K562 (cell line): ENCODE results near the gene ANKRD13A. TPM values are rescaled to one million over a fixed set of nuclear protein-coding genes. Genes with fewer than 3 reads are reported as not detected.

Experiments
- ATAC-seq: fragments of 200-7000 bp; cut with Tn5 transposase; 3 replicates; pipeline ENCODE4 v1.9.1; 2020; ENCODE audit warnings: moderate library complexity
- BruUV-seq: library from RNA; stranded (reverse); fragments of 400-500 nt; replicated peaks from 2 replicates; lab custom pipeline; 2021; lab: Mats Ljungman, UMichigan
- CTCF ChIA-PET: fragments of 300-600 bp; formaldehyde crosslinking; extraction: SDS; loops from one replicate; lab custom pipeline; 2021; ENCODE audit warnings: low intra/inter-chr PET ratio; lab: Yijun Ruan, JAX
- POLR2A ChIA-PET: fragments of 300-600, 350-650 bp; sonication (Branson Sonifier 250); formaldehyde crosslinking; extraction: SDS; loops from one replicate; lab custom pipeline; 2021; ENCODE audit warnings: antibody characterized with exemption, inconsistent platforms; lab: Yijun Ruan, JAX
- DNase-seq, 4 experiments: peaks; one replicate each; pipeline versions ENCODE4 v3.0.0 to v3.0.0-alpha.2; 2011 to 2018; ENCODE audit warnings: low spot score in 3 of 4, mixed read lengths in 3 of 4; ENCODE audit errors: extremely low read depth in 1 of 4
- FAIRE-seq: peaks from 2 replicates; lab custom pipeline; 2011; peaks lifted over from hg19 to GRCh38; lab: Jason Lieb, UNC
- H2AFZ ChIP-seq: 2 replicates; pipeline ENCODE4 v1.6.0; 2011; ENCODE audit warnings: low read depth, low read length, control low read depth, inconsistent platforms
- H3K27ac ChIP-seq: fragments of 200-600 bp; 3 replicates; pipeline ENCODE4 v1.8.0; 2011; ENCODE audit warnings: low read depth, mild to moderate bottlenecking, control low read depth, inconsistent platforms, low read length, moderate library complexity, mixed read lengths; ENCODE audit errors: extremely low read depth
- H3K27me3 ChIP-seq, 2 experiments: fragments of 300-600 bp in 1 of 2; 2 replicates in 1 of 2; 3 replicates in 1 of 2; pipeline versions ENCODE4 v1.6.0 to v1.8.0; 2011; ENCODE audit warnings: inconsistent platforms in 2 of 2, low read length in 2 of 2, mild to moderate bottlenecking in 1 of 2, mixed read lengths in 1 of 2, moderate library complexity in 1 of 2; ENCODE audit not compliant: control insufficient read depth in 2 of 2, insufficient read depth in 2 of 2
- H3K36me3 ChIP-seq: fragments of 300-600 bp; 3 replicates; pipeline ENCODE4 v1.8.0; 2011; ENCODE audit warnings: mild to moderate bottlenecking, low read length, inconsistent platforms; ENCODE audit not compliant: control insufficient read depth, insufficient read depth
- H3K4me1 ChIP-seq, 2 experiments: fragments of 200-600 bp in 1 of 2; replicated peaks in 1 of 2; 2 replicates in 1 of 2; 3 replicates in 1 of 2; pipeline versions ENCODE4 v1.5.1 to v1.8.0; 2011; ENCODE audit warnings: inconsistent platforms in 2 of 2, low read length in 2 of 2, mild to moderate bottlenecking in 1 of 2, mixed read lengths in 1 of 2, moderate library complexity in 1 of 2; ENCODE audit not compliant: control insufficient read depth in 2 of 2, insufficient read depth in 2 of 2
- H3K4me2 ChIP-seq: 2 replicates; pipeline ENCODE4 v1.6.1; 2011; ENCODE audit warnings: low read length, control low read depth, inconsistent platforms, mixed read lengths; ENCODE audit not compliant: insufficient read depth
- H3K4me3 ChIP-seq: fragments of 200-600 bp; sonication (generic), shearing (Covaris generic); 2 replicates; pipeline ENCODE4 v1.5.1; 2016; ENCODE audit warnings: control low read depth, inconsistent platforms
- H3K79me2 ChIP-seq: fragments of 200-600 bp; 3 replicates; pipeline ENCODE4 v1.8.0; 2011; ENCODE audit warnings: low read length, inconsistent platforms; ENCODE audit not compliant: control insufficient read depth, insufficient read depth
- H3K9ac ChIP-seq, 2 experiments: 2 replicates each; pipeline versions ENCODE4 v1.6.0 to v1.6.1; 2011; ENCODE audit warnings: low read depth in 2 of 2, low read length in 2 of 2, control low read depth in 1 of 2, inconsistent platforms in 1 of 2, mild to moderate bottlenecking in 1 of 2, mixed read lengths in 1 of 2; ENCODE audit not compliant: insufficient read depth in 1 of 2
- H3K9me1 ChIP-seq: one replicate; pipeline ENCODE4 v1.6.0; 2011; ENCODE audit warnings: inconsistent platforms, mild to moderate bottlenecking, low read length, moderate library complexity; ENCODE audit not compliant: control insufficient read depth, insufficient read depth
- H3K9me3 ChIP-seq: replicated peaks from 2 replicates; pipeline ENCODE4 v1.5.1; 2011; ENCODE audit warnings: low read depth, low read length, inconsistent platforms; ENCODE audit not compliant: control insufficient read depth, insufficient read depth
- H4K20me1 ChIP-seq: replicated peaks from 2 replicates; pipeline ENCODE4 v1.6.1; 2011; ENCODE audit warnings: low read length, inconsistent platforms, mixed read lengths; ENCODE audit not compliant: control insufficient read depth, insufficient read depth
- BACH1 ChIP-seq: fragments of 200-800 bp; sonication (Bioruptor generic); IDR thresholded peaks from 2 replicates; pipeline ENCODE4 v1.6.1; 2016; ENCODE audit warnings: missing genetic modification characterization, missing compliant biosample characterization
- FOS ChIP-seq: IDR thresholded peaks from 3 replicates; pipeline ENCODE4 v1.6.1; 2011; ENCODE audit not compliant: insufficient read length; ENCODE audit errors: extremely low read depth
- GTF2E2 ChIP-seq: fragments of 200-800 bp; sonication (Bioruptor generic); IDR thresholded peaks from 2 replicates; pipeline ENCODE4 v1.6.1; 2016; ENCODE audit warnings: missing genetic modification characterization, missing compliant biosample characterization
- HCFC1 ChIP-seq: IDR thresholded peaks from 2 replicates; pipeline ENCODE4 v1.6.1; 2012; ENCODE audit warnings: low read depth, low read length, improper control_type of control experiment
- IFI16 ChIP-seq: fragments of 250-450 bp; sonication (Bioruptor Pico); IDR thresholded peaks from 2 replicates; pipeline ENCODE4 v2.1.2; 2022; ENCODE audit warnings: mild to moderate bottlenecking, inconsistent platforms
- MTA2 ChIP-seq: fragments of 450-650 bp; IDR thresholded peaks from 2 replicates; pipeline ENCODE4 v1.6.1; 2016; ENCODE audit warnings: low read depth
- PURB ChIP-seq: sonication (generic); formaldehyde crosslinking; IDR thresholded peaks from 2 replicates; pipeline ENCODE4 v1.9.0; 2021; ENCODE audit warnings: low read depth, mild to moderate bottlenecking, missing genetic modification reagents
- RBM39 ChIP-seq: fragments of 200-400 bp; formaldehyde crosslinking; optimal IDR thresholded peaks from 2 replicates; pipeline ENCODE3; 2018; ENCODE audit warnings: low read depth, low read length
- SPI1 ChIP-seq: IDR thresholded peaks from 2 replicates; pipeline ENCODE4 v1.6.1; 2011; ENCODE audit warnings: low read depth, low read length, control low read depth, borderline replicate concordance
- SRF ChIP-seq, 2 experiments: fragments of 250-450, 450-650 bp in 1 of 2; sonication (Bioruptor Pico) in 1 of 2; sonication (generic) in 1 of 2; formaldehyde crosslinking; IDR thresholded peaks; 2 replicates each; pipeline versions ENCODE4 v1.5.0 to v1.5.1; 2020 to 2022; ENCODE audit warnings: mild to moderate bottlenecking in 1 of 2, missing genetic modification reagents in 1 of 2
- STAG1 ChIP-seq: sonication (generic); formaldehyde crosslinking; IDR thresholded peaks from 2 replicates; pipeline ENCODE4 v1.5.0; 2020; ENCODE audit warnings: missing genetic modification reagents, borderline replicate concordance
- TAF1 ChIP-seq: IDR thresholded peaks from 2 replicates; pipeline ENCODE4 v1.6.1; 2011; ENCODE audit warnings: mild to moderate bottlenecking, low read length, moderate library complexity; ENCODE audit not compliant: insufficient read depth, control insufficient read depth, severe bottlenecking; ENCODE audit errors: extremely low read depth
- TOE1 ChIP-seq, 2 experiments: fragments of 450-650 bp in 1 of 2; sonication (generic) in 1 of 2; formaldehyde crosslinking in 1 of 2; IDR thresholded peaks; 2 replicates each; pipeline versions ENCODE4 v1.7.1 to v1.8.0; 2016 to 2022; ENCODE audit warnings: borderline replicate concordance in 2 of 2, mild to moderate bottlenecking in 2 of 2, antibody characterized with exemption in 1 of 2, inconsistent platforms in 1 of 2, low read depth in 1 of 2, missing genetic modification reagents in 1 of 2, moderate library complexity in 1 of 2
- VEZF1 ChIP-seq: fragments of 200-800 bp; sonication (Bioruptor generic); IDR thresholded peaks from 2 replicates; pipeline ENCODE4 v1.6.1; 2017; ENCODE audit warnings: missing genetic modification characterization, missing compliant biosample characterization
- ZFP30 ChIP-seq: fragments of 250-450 bp; sonication (Bioruptor Pico); IDR thresholded peaks from 2 replicates; pipeline ENCODE4 v1.8.0; 2022; ENCODE audit warnings: moderate library complexity, mild to moderate bottlenecking, inconsistent platforms, borderline replicate concordance
- WGBS: fragments of 100-300 bp; shearing (Covaris generic); methylation state at CpG from one replicate; pipeline ENCODE4 v1.1.6; 2016; ENCODE audit warnings: low coverage, mixed read lengths; ENCODE audit not compliant: insufficient coverage; ENCODE audit errors: missing lambda C conversion rate; 5-methylcytosine and 5-hydroxymethylcytosine counted together
- in situ Hi-C: fragments of 300-500 bp; cut with MboI; formaldehyde crosslinking; loops from 4 replicates; pipeline ENCODE4 v1.15.0; 2018; ENCODE audit warnings: inconsistent platforms, mixed read lengths
- intact Hi-C: fragments of 100-400 bp; cut with micrococcal nuclease; formaldehyde crosslinking; loops from 2 replicates; pipeline ENCODE4 v1.14.2; 2022
- polyA plus RNA-seq, 8 experiments: library from polyadenylated mRNA; depleted of rRNA in 4 of 8; stranded (reverse) in 5 of 8; unstranded in 3 of 8; fragments of >200 nt; fragmentation: Nextera tagmentation in 2 of 8; fragmentation: Illumina TruSeq in 1 of 8; extraction: Ambion mirVana in 2 of 8; extraction: Trizol in 1 of 8; gene quantifications; 2 replicates each; pipeline versions ENCODE4 v1.2.1 to v1.2.3, GENCODE V29; 2011 to 2014; ENCODE audit warnings: inconsistent platforms in 1 of 8, missing spikeins in 1 of 8
- total RNA-seq, 7 experiments: library from RNA; depleted of rRNA in 6 of 7; stranded (reverse); fragments of >200 nt in 6 of 7; fragmentation: Illumina TruSeq in 2 of 7; extraction: Trizol in 2 of 7; gene quantifications; 2 replicates each; pipeline versions ENCODE4 v1.2.1 to v1.2.3, GENCODE V29; 2011 to 2021; ENCODE audit warnings: low replicate concordance in 1 of 7
- TF ChIP-seq, protein P1 (sequence below): fragments of 450-650 bp; formaldehyde crosslinking; IDR thresholded peaks from 2 replicates; pipeline ENCODE4 v1.4.0; 2022; ENCODE audit warnings: mild to moderate bottlenecking, moderate library complexity
- TF ChIP-seq, protein P2 (sequence below): sonication (generic); formaldehyde crosslinking; IDR thresholded peaks from 2 replicates; pipeline ENCODE4 v1.9.0; 2022; ENCODE audit warnings: mild to moderate bottlenecking, missing genetic modification reagents

ANKRD13A gene
- total and polyA plus RNA-seq, 9 of the 15 experiments (the other 6 are each of a cell fraction or from before 2014, with no cell fraction given): 5.0 to 55.0 (median 41.5) TPM

DNA sequence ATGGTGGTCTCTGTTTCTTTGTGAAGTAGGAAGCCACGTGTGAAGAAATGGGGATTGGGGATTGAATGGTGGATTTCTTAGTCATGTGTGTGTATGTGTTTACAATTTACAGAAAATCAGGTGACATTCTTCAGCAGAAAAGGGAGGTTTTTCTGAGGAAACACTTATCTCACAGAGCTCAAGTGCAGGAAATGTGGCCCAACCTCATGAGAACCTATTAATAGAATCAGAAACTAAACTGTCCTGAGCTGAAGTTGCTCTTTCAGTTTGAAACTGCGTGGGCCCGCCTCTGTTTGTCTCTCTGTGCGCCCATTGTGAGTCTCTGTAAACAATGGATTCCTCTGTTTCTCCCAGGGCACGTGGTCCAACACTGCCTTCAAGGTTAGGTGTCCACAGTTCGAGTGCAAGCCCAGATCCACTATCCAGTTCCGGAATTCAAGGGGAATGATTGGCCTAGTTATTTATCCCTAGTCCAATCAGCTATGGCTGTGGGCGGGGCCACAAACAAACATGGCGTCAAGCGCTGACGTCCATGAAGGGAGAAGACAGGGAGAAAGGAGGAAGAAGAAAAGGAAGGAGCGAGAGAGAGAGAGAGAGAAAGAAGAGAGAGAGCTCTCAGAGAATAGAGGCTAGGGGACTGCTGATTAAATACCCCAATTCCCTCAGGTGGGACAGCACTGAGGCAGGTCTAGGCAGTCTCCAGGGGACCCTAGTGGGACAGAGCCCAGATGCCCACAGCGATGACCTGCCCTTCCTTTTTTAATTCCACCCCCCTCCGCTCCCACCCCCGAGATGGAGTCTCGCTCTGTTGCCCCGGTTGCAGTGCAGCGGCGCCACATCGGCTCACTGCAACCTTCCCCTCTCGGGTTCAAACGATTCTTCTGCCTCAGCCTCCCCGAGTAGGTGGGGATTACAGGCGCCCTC lies 80.5 kb downstream of the ANKRD13A start:
- BruUV-seq: TSS peak; percentile 91
- POLR2A ChIA-PET: interaction anchor here (0.6 to 1.9 kb wide), 10 partner anchors 9 to 83 kb away, joined by 3 to 8 read pairs (median 4); partner anchors contain the start of gene GIT2
- peak; percentile 96 for ATAC-seq
- TF ChIP-seq, protein P1, sequence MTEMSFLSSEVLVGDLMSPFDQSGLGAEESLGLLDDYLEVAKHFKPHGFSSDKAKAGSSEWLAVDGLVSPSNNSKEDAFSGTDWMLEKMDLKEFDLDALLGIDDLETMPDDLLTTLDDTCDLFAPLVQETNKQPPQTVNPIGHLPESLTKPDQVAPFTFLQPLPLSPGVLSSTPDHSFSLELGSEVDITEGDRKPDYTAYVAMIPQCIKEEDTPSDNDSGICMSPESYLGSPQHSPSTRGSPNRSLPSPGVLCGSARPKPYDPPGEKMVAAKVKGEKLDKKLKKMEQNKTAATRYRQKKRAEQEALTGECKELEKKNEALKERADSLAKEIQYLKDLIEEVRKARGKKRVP (CRISPR knock-in tag): peak; percentile 58; the same call in 1 of the 2 replicates
- TF ChIP-seq TOE1 (IDR thresholded peaks at IDR 0.05; ENCODE audit: borderline replicate concordance) (peak; percentile 66; the same call in 1 of the 2 replicates), TOE1 (CRISPR knock-in tag; IDR thresholded peaks at IDR 0.05; ENCODE audit: borderline replicate concordance, low read depth) (no peak), BACH1 (tag) (peak; percentile 90), VEZF1 (peak; percentile 68), MTA2 (no peak), SRF (CRISPR knock-in tag; IDR thresholded peaks at IDR 0.05) (no peak), HCFC1 (peak; percentile 25; the same call in 1 of the 2 replicates), FOS (peak; percentile 38), TAF1 (peak; percentile 61), PURB (CRISPR knock-in tag) (no peak), IFI16 (peak; percentile 47; the same call in 1 of the 2 replicates), ZFP30 (CRISPR knock-in tag) (no peak), GTF2E2 (peak; percentile 98), STAG1 (CRISPR knock-in tag) (no peak), RBM39 (peak; percentile 60), SPI1 (peak; percentile 77)
- TF ChIP-seq, protein P2, sequence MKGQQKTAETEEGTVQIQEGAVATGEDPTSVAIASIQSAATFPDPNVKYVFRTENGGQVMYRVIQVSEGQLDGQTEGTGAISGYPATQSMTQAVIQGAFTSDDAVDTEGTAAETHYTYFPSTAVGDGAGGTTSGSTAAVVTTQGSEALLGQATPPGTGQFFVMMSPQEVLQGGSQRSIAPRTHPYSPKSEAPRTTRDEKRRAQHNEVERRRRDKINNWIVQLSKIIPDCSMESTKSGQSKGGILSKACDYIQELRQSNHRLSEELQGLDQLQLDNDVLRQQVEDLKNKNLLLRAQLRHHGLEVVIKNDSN: peak; percentile 90

More for the DNA sequence above, 80.5 kb downstream of the ANKRD13A start:
- Histone ChIP-seq H3K4me3 (no peak overlapping the region), H3K9ac (peak overlapping the region in 1 of 2 experiments; percentile 53; a peak in 2 of 4 replicates), H3K27ac (peak overlapping the region; percentile 88), H2AFZ (peak overlapping the region; percentile 96), H3K9me1 (no peaks in the 10 kb centered on the region), H3K4me2 (peak overlapping the region; percentile 56), H3K4me1 (peaks cover 10 to 20% of the 10 kb centered on the region in 2 experiments), H3K9me3 (no peaks in the 10 kb centered on the region; the same call in 1 of the 2 replicates), H3K27me3 (no peaks in the 10 kb centered on the region), H3K36me3 (no peaks in the 10 kb centered on the region), H3K79me2 (no peaks in the 10 kb centered on the region), H4K20me1 (no peaks in the 10 kb centered on the region)
- intact Hi-C loops (no loop called here), in situ Hi-C loops (no loop called here)
- 16% methylated on average over 15 of the region's 24 CpGs for WGBS
- DNase-seq (peak; percentile 84 to 91 (median 88)), FAIRE-seq (peak; percentile 98)
- CTCF ChIA-PET: no interaction called here
